IMR-90 (cell line): ENCODE data around the gene HDC. TPM values are rescaled to one million over a fixed set of nuclear protein-coding genes. Genes with fewer than 3 reads are reported as not detected.

Source experiments
- ATAC-seq: fragments of 200-7000 bp; cut with Tn5 transposase; 2 replicates; pipeline ENCODE4 v1.9.1; 2020; ENCODE audit warnings: low read depth, mild to moderate bottlenecking, moderate library complexity
- BruUV-seq: library from RNA; stranded (reverse); fragments of 400-500 nt; replicated peaks from 2 replicates; lab custom pipeline; 2021; lab: Mats Ljungman, UMichigan
- CTCF ChIA-PET: fragments of 300-600 bp; formaldehyde crosslinking; extraction: SDS; loops from one replicate; lab custom pipeline; 2021; ENCODE audit warnings: antibody characterized with exemption; lab: Yijun Ruan, JAX
- POLR2A ChIA-PET: fragments of 300-600 bp; sonication (Branson Sonifier 250); formaldehyde crosslinking; loops from one replicate; lab custom pipeline; 2022; ENCODE audit warnings: antibody characterized with exemption; ENCODE audit not compliant: unreplicated experiment; lab: Charles Lee
- DNase-seq: peaks from one replicate; pipeline ENCODE4 v3.0.0; 2013
- H2AFZ ChIP-seq: replicated peaks from 2 replicates; pipeline ENCODE3; 2013; ENCODE audit warnings: low read length, mild to moderate bottlenecking; ENCODE audit not compliant: poor library complexity
- H2AK5ac ChIP-seq: 2 replicates; pipeline ENCODE4 v1.6.1; 2013; ENCODE audit warnings: low read depth, low read length, inconsistent platforms
- H2AK9ac ChIP-seq: replicated peaks from 2 replicates; pipeline ENCODE3; 2013; ENCODE audit warnings: mild to moderate bottlenecking, low read depth, low read length, moderate library complexity; ENCODE audit not compliant: poor library complexity
- H2BK120ac ChIP-seq: 2 replicates; pipeline ENCODE4 v1.6.1; 2013; ENCODE audit warnings: low read depth, low read length, inconsistent platforms
- H2BK15ac ChIP-seq: 3 replicates; pipeline ENCODE4 v1.6.1; 2013; ENCODE audit warnings: low read depth, low read length, inconsistent platforms
- H2BK20ac ChIP-seq: 2 replicates; pipeline ENCODE4 v1.6.1; 2013; ENCODE audit warnings: low read depth, mild to moderate bottlenecking, inconsistent platforms, low read length, moderate library complexity
- H2BK5ac ChIP-seq: 2 replicates; pipeline ENCODE4 v1.6.1; 2013; ENCODE audit warnings: mild to moderate bottlenecking, low read depth, low read length, inconsistent platforms; ENCODE audit not compliant: poor library complexity, severe bottlenecking
- H3K14ac ChIP-seq: replicated peaks from 2 replicates; pipeline ENCODE4 v1.6.1; 2013; ENCODE audit warnings: low read depth, low read length, inconsistent platforms
- H3K18ac ChIP-seq: 2 replicates; pipeline ENCODE4 v1.6.1; 2013; ENCODE audit warnings: low read depth, low read length, control low read depth
- H3K23ac ChIP-seq: 2 replicates; pipeline ENCODE4 v1.6.1; 2013; ENCODE audit warnings: low read depth, low read length, inconsistent platforms
- H3K27ac ChIP-seq: 2 replicates; pipeline ENCODE4 v1.5.1; 2013; ENCODE audit warnings: mild to moderate bottlenecking, control low read depth, low read length; ENCODE audit not compliant: insufficient read depth
- H3K27me3 ChIP-seq: 2 replicates; pipeline ENCODE4 v1.6.1; 2013; ENCODE audit warnings: low read length; ENCODE audit not compliant: control insufficient read depth, insufficient read depth
- H3K36me3 ChIP-seq: 2 replicates; pipeline ENCODE4 v1.6.1; 2013; ENCODE audit warnings: low read length, mixed read lengths; ENCODE audit not compliant: control insufficient read depth, insufficient read depth
- H3K4ac ChIP-seq: 2 replicates; pipeline ENCODE4 v1.6.1; 2013; ENCODE audit warnings: low read depth, low read length, inconsistent platforms
- H3K4me1 ChIP-seq: 2 replicates; pipeline ENCODE4 v1.6.1; 2013; ENCODE audit warnings: low read length, mixed read lengths; ENCODE audit not compliant: control insufficient read depth, insufficient read depth
- H3K4me2 ChIP-seq: 2 replicates; pipeline ENCODE4 v1.6.1; 2013; ENCODE audit warnings: low read depth, mild to moderate bottlenecking, control low read depth, low read length, moderate library complexity
- H3K4me3 ChIP-seq: 2 replicates; pipeline ENCODE4 v1.5.1; 2013; ENCODE audit warnings: low read depth, mild to moderate bottlenecking, control low read depth, low read length, moderate library complexity; ENCODE audit not compliant: insufficient read depth
- H3K56ac ChIP-seq: 2 replicates; pipeline ENCODE4 v1.6.1; 2013; ENCODE audit warnings: low read length, inconsistent platforms; ENCODE audit not compliant: insufficient read depth; ENCODE audit errors: extremely low read depth
- H3K79me1 ChIP-seq, 2 experiments: 2 replicates each; pipeline ENCODE4 v1.6.1; 2013; ENCODE audit warnings: low read length in 2 of 2, inconsistent platforms in 1 of 2, low read depth in 1 of 2
- H3K9ac ChIP-seq: 2 replicates; pipeline ENCODE4 v1.6.1; 2013; ENCODE audit warnings: low read depth, low read length, control low read depth
- H3K9me1 ChIP-seq: 2 replicates; pipeline ENCODE4 v1.6.1; 2013; ENCODE audit warnings: low read length, inconsistent platforms; ENCODE audit not compliant: insufficient read depth
- H3K9me3 ChIP-seq: 2 replicates; pipeline ENCODE4 v1.6.1; 2013; ENCODE audit warnings: low read length; ENCODE audit not compliant: control insufficient read depth, insufficient read depth
- H4K20me1 ChIP-seq: 2 replicates; pipeline ENCODE4 v1.6.1; 2013; ENCODE audit warnings: low read length, inconsistent platforms; ENCODE audit not compliant: insufficient read depth
- H4K5ac ChIP-seq: 2 replicates; pipeline ENCODE4 v1.6.1; 2013; ENCODE audit warnings: mild to moderate bottlenecking, low read depth, low read length, control low read depth
- H4K8ac ChIP-seq, 2 experiments: 2 replicates each; pipeline ENCODE4 v1.6.1; 2013; ENCODE audit warnings: low read depth in 2 of 2, low read length in 2 of 2, control low read depth in 1 of 2, inconsistent platforms in 1 of 2
- H4K91ac ChIP-seq: 2 replicates; pipeline ENCODE4 v1.6.1; 2013; ENCODE audit warnings: low read depth, low read length, inconsistent platforms; ENCODE audit not compliant: insufficient read depth
- BHLHE40 ChIP-seq: fragments of 150-350 bp; IDR thresholded peaks from 2 replicates; pipeline ENCODE4 v1.6.1; 2016; ENCODE audit warnings: mild to moderate bottlenecking, low read depth, low read length
- CEBPB ChIP-seq: IDR thresholded peaks from 2 replicates; pipeline ENCODE4 v1.6.1; 2012; ENCODE audit warnings: low read depth, low read length, improper control_type of control experiment
- CHD1 ChIP-seq: IDR thresholded peaks from 2 replicates; pipeline ENCODE4 v1.6.1; 2012; ENCODE audit warnings: low read depth, low read length, improper control_type of control experiment
- CTCF ChIP-seq: conservative IDR thresholded peaks from 2 replicates; pipeline ENCODE4 v1.5.1; 2012; ENCODE audit warnings: mild to moderate bottlenecking, low read depth, low read length, improper control_type of control experiment
- ELK1 ChIP-seq: fragments of 150-350 bp; IDR thresholded peaks from 2 replicates; pipeline ENCODE4 v1.6.1; 2016; ENCODE audit warnings: low read depth, mild to moderate bottlenecking, low read length, moderate library complexity, borderline replicate concordance
- FOS ChIP-seq: fragments of 150-350 bp; IDR thresholded peaks from 2 replicates; pipeline ENCODE4 v1.6.1; 2016; ENCODE audit warnings: low read depth, low read length
- MAFK ChIP-seq: IDR thresholded peaks from 2 replicates; pipeline ENCODE4 v1.6.1; 2012; ENCODE audit warnings: low read depth, low read length, improper control_type of control experiment
- MAZ ChIP-seq: IDR thresholded peaks from 2 replicates; pipeline ENCODE4 v1.6.1; 2012; ENCODE audit warnings: low read depth, mild to moderate bottlenecking, low read length, improper control_type of control experiment, moderate library complexity, borderline replicate concordance
- MXI1 ChIP-seq: IDR thresholded peaks from 2 replicates; pipeline ENCODE4 v1.6.1; 2012; ENCODE audit warnings: low read depth, mild to moderate bottlenecking, low read length, moderate library complexity, borderline replicate concordance
- NFE2L2 ChIP-seq: fragments of 150-350 bp; IDR thresholded peaks from 2 replicates; pipeline ENCODE4 v1.6.1; 2016; ENCODE audit warnings: low read depth, mild to moderate bottlenecking, low read length
- POLR2A ChIP-seq: IDR thresholded peaks from 2 replicates; pipeline ENCODE4 v1.6.1; 2012; ENCODE audit warnings: mild to moderate bottlenecking, low read depth, low read length
- RAD21 ChIP-seq: IDR thresholded peaks from 2 replicates; pipeline ENCODE4 v1.6.1; 2012; ENCODE audit warnings: low read length, improper control_type of control experiment
- RCOR1 ChIP-seq: IDR thresholded peaks from 2 replicates; pipeline ENCODE4 v1.6.1; 2012; ENCODE audit warnings: mild to moderate bottlenecking, low read length, improper control_type of control experiment; ENCODE audit not compliant: insufficient replicate concordance
- RFX5 ChIP-seq: IDR thresholded peaks from 2 replicates; pipeline ENCODE4 v1.8.0; 2012; ENCODE audit warnings: low read depth, mild to moderate bottlenecking, low read length, moderate library complexity
- SMC3 ChIP-seq: fragments of 150-350 bp; IDR thresholded peaks from 2 replicates; pipeline ENCODE4 v1.6.1; 2016; ENCODE audit warnings: low read depth, mild to moderate bottlenecking, antibody characterized with exemption, low read length, moderate library complexity
- USF2 ChIP-seq: fragments of 150-350 bp; IDR thresholded peaks from 2 replicates; pipeline ENCODE4 v1.6.1; 2017; ENCODE audit warnings: mild to moderate bottlenecking, antibody characterized with exemption, low read length, low read depth
- WGBS, 2 experiments: methylation state at CpG; one replicate each; pipeline versions ENCODE4 v1.1.5 to v1.1.7; 2013; ENCODE audit warnings: missing lambda C conversion rate in 2 of 2; ENCODE audit not compliant: insufficient read length in 1 of 2; ENCODE audit errors: extremely low coverage in 2 of 2; 5-methylcytosine and 5-hydroxymethylcytosine counted together
- dilution Hi-C: fragments of 300-500 bp; cut with HindIII; formaldehyde crosslinking; loops from one replicate; pipeline ENCODE4 v1.14.3; 2018; ENCODE audit warnings: low sequenced_read_pairs; ENCODE audit not compliant: unreplicated experiment
- in situ Hi-C: fragments of 300-500 bp; cut with MboI; formaldehyde crosslinking; loops from 3 replicates; pipeline ENCODE4 v1.14.3; 2019; ENCODE audit warnings: low sequenced_read_pairs, inconsistent platforms, mixed read lengths
- intact Hi-C: fragments of 100-400 bp; cut with micrococcal nuclease; formaldehyde crosslinking; loops from 2 replicates; pipeline ENCODE4 v1.10.0; 2022
- polyA plus RNA-seq, 3 experiments: library from polyadenylated mRNA; depleted of rRNA; stranded (reverse); fragments of >200 nt; gene quantifications; 2 replicates each; pipeline ENCODE4 v1.2.3, GENCODE V29; 2012; ENCODE audit warnings: low replicate concordance in 1 of 3
- total RNA-seq: library from RNA; depleted of rRNA; stranded (reverse); fragments of >200 nt; gene quantifications from 2 replicates; pipeline ENCODE4 v1.2.3, GENCODE V29; 2012

The HDC gene
- total and polyA plus RNA-seq, 2 of the 4 experiments (the other 2 are of a cell fraction): not detected

- ATAC-seq (no peak), DNase-seq (no peak)
- no peak overlapping the region for H4K8ac ChIP-seq
- H3K9ac ChIP-seq: no peak overlapping the region
- H3K4me2 ChIP-seq: no peak overlapping the region
- no peaks in the 10 kb centered on the region for H4K20me1 ChIP-seq
- H3K4ac ChIP-seq: no peak overlapping the region
- dilution Hi-C loops (no loop called here), in situ Hi-C loops (no loop called here), intact Hi-C loops (no loop called here)
- peaks cover 7% of the 10 kb centered on the region for H3K9me1 ChIP-seq
- no peak overlapping the region for H4K91ac ChIP-seq
- no peak overlapping the region for H4K5ac ChIP-seq
- H2BK15ac ChIP-seq: no peak overlapping the region
- no peak overlapping the region for H2BK5ac ChIP-seq
- no peak overlapping the region for H2BK20ac ChIP-seq
- POLR2A ChIA-PET: no interaction called here
- H2BK120ac ChIP-seq: no peak overlapping the region
- no peak overlapping the region for H3K23ac ChIP-seq
- no peaks in the 10 kb centered on the region for H3K79me1 ChIP-seq
- no peak for TF ChIP-seq RFX5
- no peak for TF ChIP-seq CHD1
- TF ChIP-seq ELK1: no peak
- TF ChIP-seq MAZ: no peak
- TF ChIP-seq BHLHE40: no peak
- TF ChIP-seq NFE2L2: no peak
- no peak for TF ChIP-seq USF2
- no peak for TF ChIP-seq SMC3
- no peak for TF ChIP-seq RAD21
- TF ChIP-seq POLR2A: no peak
- TF ChIP-seq FOS: no peak
- TF ChIP-seq MAFK: no peak
- no peak for TF ChIP-seq CTCF
- TF ChIP-seq MXI1: no peak
- no peak for TF ChIP-seq CEBPB
- TF ChIP-seq RCOR1: no peak
- no peak overlapping the region for H2AFZ ChIP-seq
- CTCF ChIA-PET: interaction anchor here (0.6 to 0.7 kb wide), 2 partner anchors 36 to 89 kb away, joined by 4 to 6 read pairs; no protein-coding TSS in a partner anchor
- H3K27ac ChIP-seq: no peak overlapping the region
- H3K4me3 ChIP-seq: no peak overlapping the region
- H3K27me3 ChIP-seq: peaks cover 2% of the 10 kb centered on the region; the same call in 1 of the 2 replicates
- no peak overlapping the region for H3K18ac ChIP-seq
- H3K56ac ChIP-seq: no peak overlapping the region
- no peak overlapping the region for H2AK5ac ChIP-seq
- H3K9me3 ChIP-seq: no peaks in the 10 kb centered on the region
- no peak overlapping the region for H2AK9ac ChIP-seq
- H3K36me3 ChIP-seq: no peaks in the 10 kb centered on the region
- peaks cover 10% of the 10 kb centered on the region for H3K4me1 ChIP-seq
- no CpG with 5 or more reads among the region's 5 CpGs for WGBS, 2 experiments
- H3K14ac ChIP-seq: no peak overlapping the region
- no TSS peak for BruUV-seq
These were observed 6.2 kb downstream of the HDC start for GRCh38 chr15:50259276-50259675.
